ENCODE results near the gene CHST13.

DNA sequence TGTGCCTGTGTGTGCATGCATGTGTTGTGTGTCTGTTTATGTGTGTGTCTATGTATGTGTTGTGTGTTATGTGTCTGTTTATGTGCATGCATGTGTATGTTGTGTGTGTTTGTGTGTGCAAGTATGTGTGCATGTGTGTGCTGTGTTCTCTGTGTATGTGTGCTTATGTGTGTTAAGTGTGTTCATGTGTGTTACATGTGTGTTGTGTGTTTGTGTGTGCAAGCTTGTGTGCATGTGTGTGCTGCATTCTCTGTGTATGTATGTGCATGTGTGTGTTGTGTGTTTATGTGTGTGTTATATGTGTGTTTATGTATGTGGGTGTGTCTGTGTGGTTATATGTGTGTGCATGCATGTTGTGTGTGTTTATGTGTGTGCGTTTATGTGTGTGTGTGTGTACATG is 21.3 kb upstream of the CHST13 start:
- no peak for TF ChIP-seq POLR2A (IDR thresholded peaks at IDR 0.05; ENCODE audit: low read length)
- no peak for TF ChIP-seq GATA1 (IDR thresholded peaks at IDR 0.05; ENCODE audit: low read depth, low read length)
